ENCODE results near the gene MASP1.

The MASP1 gene

GRCh38 chr3:187290503-187290902 lies 1.0 kb downstream of the MASP1 start:
- in situ Hi-C loops (cut with MboI; ENCODE audit: low sequenced_read_pairs, unreplicated experiment): no loop called here
- no peak for DNase-seq (ENCODE audit: low spot score)

GRCh38 chr3:187288855-187289605 lies 2.5 kb downstream of the MASP1 start:
- in situ Hi-C loops (cut with MboI; ENCODE audit: low sequenced_read_pairs, unreplicated experiment): no loop called here
- TF ChIP-seq, protein P1, sequence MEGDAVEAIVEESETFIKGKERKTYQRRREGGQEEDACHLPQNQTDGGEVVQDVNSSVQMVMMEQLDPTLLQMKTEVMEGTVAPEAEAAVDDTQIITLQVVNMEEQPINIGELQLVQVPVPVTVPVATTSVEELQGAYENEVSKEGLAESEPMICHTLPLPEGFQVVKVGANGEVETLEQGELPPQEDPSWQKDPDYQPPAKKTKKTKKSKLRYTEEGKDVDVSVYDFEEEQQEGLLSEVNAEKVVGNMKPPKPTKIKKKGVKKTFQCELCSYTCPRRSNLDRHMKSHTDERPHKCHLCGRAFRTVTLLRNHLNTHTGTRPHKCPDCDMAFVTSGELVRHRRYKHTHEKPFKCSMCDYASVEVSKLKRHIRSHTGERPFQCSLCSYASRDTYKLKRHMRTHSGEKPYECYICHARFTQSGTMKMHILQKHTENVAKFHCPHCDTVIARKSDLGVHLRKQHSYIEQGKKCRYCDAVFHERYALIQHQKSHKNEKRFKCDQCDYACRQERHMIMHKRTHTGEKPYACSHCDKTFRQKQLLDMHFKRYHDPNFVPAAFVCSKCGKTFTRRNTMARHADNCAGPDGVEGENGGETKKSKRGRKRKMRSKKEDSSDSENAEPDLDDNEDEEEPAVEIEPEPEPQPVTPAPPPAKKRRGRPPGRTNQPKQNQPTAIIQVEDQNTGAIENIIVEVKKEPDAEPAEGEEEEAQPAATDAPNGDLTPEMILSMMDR (IDR thresholded peaks at IDR 0.05; ENCODE audit: borderline replicate concordance, control extremely low read depth, extremely low read depth, insufficient read depth, missing control alignments): no peak

More at GRCh38 chr3:187290503-187290902, 1.0 kb downstream of the MASP1 start:
- TF ChIP-seq, protein P1 (IDR thresholded peaks at IDR 0.05; ENCODE audit: borderline replicate concordance, control extremely low read depth, extremely low read depth, insufficient read depth, missing control alignments): no peak

GRCh38 chr3:187288131-187288854 lies 3.2 kb downstream of the MASP1 start:
- in situ Hi-C loops (cut with MboI; ENCODE audit: low sequenced_read_pairs, unreplicated experiment): no loop called here

More at GRCh38 chr3:187288855-187289605, 2.5 kb downstream of the MASP1 start:
- no peak for DNase-seq (ENCODE audit: low spot score)

DNA sequence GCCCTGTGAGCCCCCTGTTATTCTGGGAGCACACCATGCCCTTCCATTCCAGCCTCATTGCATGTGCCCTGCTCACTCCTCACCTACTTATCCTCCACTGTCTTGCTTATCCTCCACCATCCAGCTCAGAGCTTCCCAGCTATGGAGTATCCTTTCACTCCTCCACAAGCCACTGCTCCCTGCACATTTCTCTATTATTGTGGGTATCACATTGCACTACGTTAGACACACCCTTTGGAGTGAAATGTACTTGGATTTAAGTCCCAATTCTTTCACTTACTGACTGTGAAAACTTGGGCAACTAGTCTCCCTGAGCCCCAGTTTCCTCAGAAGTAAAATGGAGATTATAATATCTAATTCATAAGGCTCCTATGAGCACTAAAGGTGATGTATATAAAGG lies 4.3 kb downstream of the MASP1 start:
- in situ Hi-C loops (cut with MboI; ENCODE audit: low sequenced_read_pairs, unreplicated experiment): no loop called here
- DNase-seq (ENCODE audit: low spot score): no peak
- TF ChIP-seq, protein P1 (IDR thresholded peaks at IDR 0.05; ENCODE audit: borderline replicate concordance, control extremely low read depth, extremely low read depth, insufficient read depth, missing control alignments): no peak

More at GRCh38 chr3:187288131-187288854, 3.2 kb downstream of the MASP1 start:
- DNase-seq (ENCODE audit: low spot score): no peak
- TF ChIP-seq, protein P1 (IDR thresholded peaks at IDR 0.05; ENCODE audit: borderline replicate concordance, control extremely low read depth, extremely low read depth, insufficient read depth, missing control alignments): no peak

DNA sequence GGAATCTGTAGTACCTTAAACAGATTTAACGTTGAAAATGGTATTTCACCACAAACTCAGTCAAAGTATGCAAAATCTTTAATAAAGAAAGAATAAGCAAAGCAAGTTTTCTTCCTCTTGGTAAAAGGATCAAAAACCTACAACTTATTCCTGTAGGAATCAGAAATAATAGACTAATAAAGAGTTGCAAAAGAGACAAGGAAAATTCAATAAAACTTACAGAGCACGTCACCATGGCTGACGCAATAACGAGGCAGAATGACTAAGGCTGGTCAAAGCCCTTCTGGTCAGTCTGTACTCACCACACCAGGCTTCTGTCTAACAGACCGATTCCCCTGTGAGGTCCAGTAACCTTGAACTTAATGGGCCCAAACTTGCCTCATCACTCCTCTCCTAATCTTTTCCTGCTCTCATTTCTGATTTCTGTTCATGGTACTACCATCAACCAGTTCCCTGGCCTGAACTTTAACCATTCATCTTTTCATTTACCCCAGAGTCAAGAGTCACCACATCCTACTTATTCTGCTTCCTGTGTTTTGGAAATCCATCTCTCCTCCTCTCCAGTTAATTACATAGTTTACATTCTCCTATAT lies 5.0 kb downstream of the MASP1 start:
- no peak for DNase-seq (ENCODE audit: low spot score)
- TF ChIP-seq, protein P1 (IDR thresholded peaks at IDR 0.05; ENCODE audit: borderline replicate concordance, control extremely low read depth, extremely low read depth, insufficient read depth, missing control alignments): no peak
- in situ Hi-C loops (cut with MboI; ENCODE audit: low sequenced_read_pairs, unreplicated experiment): no loop called here

DNA sequence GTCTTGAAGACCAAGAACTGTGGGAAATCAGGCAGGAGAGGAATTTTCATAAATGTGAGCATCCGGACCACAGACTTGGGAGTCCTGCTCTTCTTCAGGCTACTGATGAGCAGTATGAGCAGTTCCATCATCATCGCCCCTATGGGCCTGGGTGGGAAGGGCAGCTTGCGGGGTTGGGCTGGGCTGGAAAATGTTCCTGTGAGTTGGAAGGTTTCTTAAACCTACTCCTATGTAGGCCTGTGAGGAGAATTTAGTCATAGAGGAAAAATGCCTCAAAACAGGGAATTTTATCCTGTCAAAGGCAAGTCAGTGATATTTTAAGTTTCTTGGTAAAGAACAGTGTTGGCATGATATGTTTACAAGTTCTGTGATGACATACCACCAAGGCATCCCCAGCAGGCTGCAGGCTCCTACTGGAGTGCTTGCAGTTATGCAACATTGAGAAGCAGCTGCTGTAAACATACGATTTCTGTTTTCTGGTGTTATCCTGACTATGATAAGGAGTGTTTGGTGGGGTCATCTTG lies 10.3 kb downstream of the MASP1 start:
- DNase-seq (ENCODE audit: low spot score): no peak
- TF ChIP-seq, protein P1 (IDR thresholded peaks at IDR 0.05; ENCODE audit: borderline replicate concordance, control extremely low read depth, extremely low read depth, insufficient read depth, missing control alignments): no peak
- in situ Hi-C loops (cut with MboI; ENCODE audit: low sequenced_read_pairs, unreplicated experiment): no loop called here

Data from GM13976 (cell line).